Heart right ventricle (tissue), 16 donors: ENCODE data around the gene CAVIN2. TPM values are rescaled to one million over a fixed set of nuclear protein-coding genes. Genes with fewer than 3 reads are reported as not detected.

Experiments
- ATAC-seq, 8 donors: fragments of 200-7000 bp; cut with Tn5 transposase; one replicate each; pipeline ENCODE4 v1.9.1; 2020; ENCODE audit warnings: mild to moderate bottlenecking in 8 of 8, moderate library complexity in 8 of 8, moderate number of reproducible peaks in 1 of 8
- DNase-seq, 2 donors: peaks; one replicate each; pipeline ENCODE4 v3.0.0-alpha.2; 2020
- H3K27ac ChIP-seq, 10 donors: fragments of 200-600 bp; sonication (generic) in 2 of 10; one replicate each; pipeline versions ENCODE4 v1.5.0 to v1.8.0; 2020 to 2022; ENCODE audit warnings: mild to moderate bottlenecking in 3 of 10
- H3K27me3 ChIP-seq, 7 donors: fragments of 200-600 bp; one replicate each; pipeline ENCODE4 v1.8.0; 2021 to 2022; ENCODE audit warnings: mild to moderate bottlenecking in 2 of 7
- H3K36me3 ChIP-seq, 9 donors: fragments of 200-600 bp; sonication (generic) in 1 of 9; one replicate each; pipeline versions ENCODE4 v1.5.0 to v1.8.0; 2020 to 2022; ENCODE audit warnings: mild to moderate bottlenecking in 2 of 9
- H3K4me1 ChIP-seq, 9 donors: fragments of 200-600 bp; sonication (generic) in 1 of 9; one replicate each; pipeline versions ENCODE4 v1.5.0 to v1.8.0; 2020 to 2022; ENCODE audit warnings: mild to moderate bottlenecking in 4 of 9
- H3K4me3 ChIP-seq, 10 donors: fragments of 200-600 bp; sonication (generic) in 2 of 10; one replicate each; pipeline versions ENCODE4 v1.5.0 to v1.8.0; 2020 to 2022; ENCODE audit warnings: mild to moderate bottlenecking in 7 of 10, moderate library complexity in 2 of 10
- H3K9me3 ChIP-seq, 11 donors: fragments of 200-600 bp in 10 of 11; sonication (generic) in 2 of 11; one replicate each; pipeline versions ENCODE4 v1.5.0 to v1.8.0; 2013 to 2022; ENCODE audit warnings: mild to moderate bottlenecking in 2 of 11, control low read depth in 1 of 11, moderate library complexity in 1 of 11
- whole genome bisulfite sequencing, 2 donors: extraction: QIAGEN DNeasy Blood & Tissue Kit; methylation state at CpG; one replicate each; pipeline ENCODE4 v1.1.7; 2013; ENCODE audit warnings: inconsistent platforms in 1 of 2; 5-methylcytosine and 5-hydroxymethylcytosine counted together
- intact Hi-C, 10 donors: fragments of 100-400 bp; cut with DNase I; formaldehyde crosslinking; loops; one replicate each; pipeline versions ENCODE4 v1.11.1 to v1.14.2; 2022
- polyA plus RNA-seq, 2 donors: library from polyadenylated mRNA; stranded (reverse); fragments of 200-250 nt; gene quantifications; one replicate each; pipeline ENCODE4 v1.2.3, GENCODE V29; 2013
- total RNA-seq, 10 donors: library from RNA; stranded (reverse); fragmentation: NEBNext Ultra II Directional in 3 of 10; extraction: Animal tissue kit (Norgen Biotek cat#: 25700) in 3 of 10; gene quantifications; one replicate each; pipeline versions ENCODE4 v1.2.1 to v1.2.4, GENCODE V29; 2021 to 2023
- TF ChIP-seq, protein P1 (sequence below), 9 donors: fragments of 200-600 bp; sonication (generic) in 2 of 9; IDR thresholded peaks; one replicate each; pipeline versions ENCODE4 v1.5.0 to v1.8.0; 2021 to 2022; ENCODE audit warnings: antibody characterized with exemption in 9 of 9, mild to moderate bottlenecking in 5 of 9, moderate library complexity in 1 of 9
- donor health status: Arrhythmogenic right ventricular cardiomyopathy.
- donor health status: ischemic (EF 13 %, LVEDD 7.1; RV severe dilation, severe dysfunction).
- donor health status: healthy with polysubstance abuse.
- donor health status: DM: no; HTN: yes; CAD: no.
- donor health status: DM: no; HTN: no; CAD: no.
- donor health status: ischemic (EF 25% LVEDD 6.9; RV normal size, moderate dysfunction).
- donor health status: ischemic (EF 25% LVEDD 5.7; RV mildly dilated, moderate dysfunction).
- donor health status: healthy.
- donor health status: DM: yes; HTN: yes; CAD: no.
- donor health status: Ischemic cardiomyopathy.
- donor health status: ischemic (EF 35%, LVEDD 5.7; RV mildly dilated, moderate dysfunction).
- donor health status: nonischemic (EF 11% LVEDD 7.7; RV severe dilation, severe dysfunction).
- donor health status: DM: yes; HTN: yes; CAD: no.
- donor health status: PGD.
- donor health status: ischemic (EF 29% LVEDD 5.4; RV normal size, mild dysfunction).
- donor health status: nonischemic (EF 23%, LVEDD 6.1; RV moderate dilation, normal function).

CAVIN2 gene
- total and polyA plus RNA-seq, 12 donors, result 31.5 to 126 (median 91.3) TPM

DNA sequence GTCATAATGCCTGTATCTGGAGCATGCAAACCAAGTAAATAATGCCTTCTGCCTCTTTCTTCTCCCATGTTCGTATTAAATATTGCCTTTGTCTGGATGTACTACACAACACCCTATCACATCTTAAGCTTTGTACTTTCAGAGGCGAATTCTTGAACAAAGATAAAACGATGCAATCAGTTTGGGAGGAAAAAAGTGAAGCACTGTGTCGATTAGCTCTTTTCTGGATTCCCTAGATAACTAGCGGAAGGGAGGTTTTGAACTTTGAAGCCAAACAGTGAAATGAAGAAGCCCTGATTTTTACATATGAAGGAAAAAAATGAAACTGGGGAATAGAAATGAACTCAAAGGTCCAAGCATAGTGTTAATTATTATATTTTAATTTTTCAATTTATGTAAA is 44.7 kb downstream of the CAVIN2 start:
- H3K4me1 ChIP-seq, result no peaks in the 10 kb centered on the region
- H3K9me3 ChIP-seq, result peaks cover 0 to 2% (median 0%) of the 10 kb centered on the region in 11 donors
- ATAC-seq (no peak), DNase-seq (no peak)
- no peak overlapping the region for H3K27ac ChIP-seq
- TF ChIP-seq, protein P1, sequence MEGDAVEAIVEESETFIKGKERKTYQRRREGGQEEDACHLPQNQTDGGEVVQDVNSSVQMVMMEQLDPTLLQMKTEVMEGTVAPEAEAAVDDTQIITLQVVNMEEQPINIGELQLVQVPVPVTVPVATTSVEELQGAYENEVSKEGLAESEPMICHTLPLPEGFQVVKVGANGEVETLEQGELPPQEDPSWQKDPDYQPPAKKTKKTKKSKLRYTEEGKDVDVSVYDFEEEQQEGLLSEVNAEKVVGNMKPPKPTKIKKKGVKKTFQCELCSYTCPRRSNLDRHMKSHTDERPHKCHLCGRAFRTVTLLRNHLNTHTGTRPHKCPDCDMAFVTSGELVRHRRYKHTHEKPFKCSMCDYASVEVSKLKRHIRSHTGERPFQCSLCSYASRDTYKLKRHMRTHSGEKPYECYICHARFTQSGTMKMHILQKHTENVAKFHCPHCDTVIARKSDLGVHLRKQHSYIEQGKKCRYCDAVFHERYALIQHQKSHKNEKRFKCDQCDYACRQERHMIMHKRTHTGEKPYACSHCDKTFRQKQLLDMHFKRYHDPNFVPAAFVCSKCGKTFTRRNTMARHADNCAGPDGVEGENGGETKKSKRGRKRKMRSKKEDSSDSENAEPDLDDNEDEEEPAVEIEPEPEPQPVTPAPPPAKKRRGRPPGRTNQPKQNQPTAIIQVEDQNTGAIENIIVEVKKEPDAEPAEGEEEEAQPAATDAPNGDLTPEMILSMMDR (IDR thresholded peaks at IDR 0.05), result no peak
- intact Hi-C loops, result no loop called here
- H3K36me3 ChIP-seq, result no peaks in the 10 kb centered on the region
- no peak overlapping the region for H3K4me3 ChIP-seq
- H3K27me3 ChIP-seq, result no peaks in the 10 kb centered on the region
- 60 to 62% methylated on average over 5 of the region's 5 CpGs for WGBS, 2 donors

DNA sequence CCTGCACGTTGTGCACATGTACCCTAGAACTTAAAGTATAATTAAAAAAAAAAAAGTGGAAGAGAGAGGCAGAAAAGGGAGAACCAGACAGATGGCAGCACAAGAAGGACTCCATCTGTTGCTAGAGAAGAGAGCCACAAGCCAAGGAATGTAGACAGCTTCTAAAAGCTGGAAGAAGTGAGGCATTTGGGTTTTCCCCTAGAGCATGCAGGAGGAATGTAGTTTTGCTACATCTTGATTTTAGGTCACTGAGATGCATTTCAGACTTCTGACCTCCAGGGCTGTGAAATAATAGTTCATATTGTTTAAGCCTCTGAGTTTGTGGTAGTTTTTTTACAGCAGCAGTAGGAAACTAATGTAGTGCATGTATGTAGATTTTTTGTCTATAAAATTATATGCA is 46.0 kb downstream of the CAVIN2 start:
- intact Hi-C loops, result no loop called here
- no peak overlapping the region for H3K27ac ChIP-seq
- no peaks in the 10 kb centered on the region for H3K4me1 ChIP-seq
- H3K27me3 ChIP-seq, result no peaks in the 10 kb centered on the region
- peaks cover 0 to 2% (median 0%) of the 10 kb centered on the region in 11 donors for H3K9me3 ChIP-seq
- ATAC-seq, result no peak
- no peak for DNase-seq
- TF ChIP-seq, protein P1 (IDR thresholded peaks at IDR 0.05), result no peak
- no peaks in the 10 kb centered on the region for H3K36me3 ChIP-seq
- 100% methylated on average over 1 of the region's 1 CpG for WGBS, 2 donors
- H3K4me3 ChIP-seq, result no peak overlapping the region

DNA sequence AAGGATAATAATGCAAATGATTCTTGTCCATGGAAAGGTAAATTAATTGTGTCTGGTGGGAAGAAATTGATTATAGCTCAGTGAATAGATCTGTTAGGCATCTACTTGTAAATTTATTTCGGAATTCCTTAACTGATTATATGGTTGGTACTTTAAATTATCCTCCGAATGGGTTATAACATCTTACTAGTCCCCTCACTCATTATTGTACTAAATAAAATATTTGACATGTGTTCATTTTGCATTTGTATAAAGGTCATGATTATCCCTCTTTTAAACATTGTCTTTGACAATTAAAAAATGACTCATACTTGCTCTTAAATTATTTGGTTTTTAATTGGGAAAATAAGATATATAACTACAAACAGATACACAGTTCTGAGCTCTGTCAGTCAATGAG is 47.4 kb downstream of the CAVIN2 start:
- H3K9me3 ChIP-seq, result peaks cover 0 to 2% (median 0%) of the 10 kb centered on the region in 11 donors
- no peak for DNase-seq
- ATAC-seq, result no peak
- 93 to 95% methylated on average over 2 of the region's 2 CpGs for WGBS, 2 donors
- H3K27ac ChIP-seq, result no peak overlapping the region
- no peak overlapping the region for H3K4me3 ChIP-seq
- intact Hi-C loops, result loop anchor here in 1 of 10 donors (10.0 kb wide), 1 partner anchor 235 kb away; no protein-coding TSS in a partner anchor
- H3K27me3 ChIP-seq, result no peaks in the 10 kb centered on the region
- H3K4me1 ChIP-seq, result no peaks in the 10 kb centered on the region
- TF ChIP-seq, protein P1 (IDR thresholded peaks at IDR 0.05), result no peak
- no peaks in the 10 kb centered on the region for H3K36me3 ChIP-seq

DNA sequence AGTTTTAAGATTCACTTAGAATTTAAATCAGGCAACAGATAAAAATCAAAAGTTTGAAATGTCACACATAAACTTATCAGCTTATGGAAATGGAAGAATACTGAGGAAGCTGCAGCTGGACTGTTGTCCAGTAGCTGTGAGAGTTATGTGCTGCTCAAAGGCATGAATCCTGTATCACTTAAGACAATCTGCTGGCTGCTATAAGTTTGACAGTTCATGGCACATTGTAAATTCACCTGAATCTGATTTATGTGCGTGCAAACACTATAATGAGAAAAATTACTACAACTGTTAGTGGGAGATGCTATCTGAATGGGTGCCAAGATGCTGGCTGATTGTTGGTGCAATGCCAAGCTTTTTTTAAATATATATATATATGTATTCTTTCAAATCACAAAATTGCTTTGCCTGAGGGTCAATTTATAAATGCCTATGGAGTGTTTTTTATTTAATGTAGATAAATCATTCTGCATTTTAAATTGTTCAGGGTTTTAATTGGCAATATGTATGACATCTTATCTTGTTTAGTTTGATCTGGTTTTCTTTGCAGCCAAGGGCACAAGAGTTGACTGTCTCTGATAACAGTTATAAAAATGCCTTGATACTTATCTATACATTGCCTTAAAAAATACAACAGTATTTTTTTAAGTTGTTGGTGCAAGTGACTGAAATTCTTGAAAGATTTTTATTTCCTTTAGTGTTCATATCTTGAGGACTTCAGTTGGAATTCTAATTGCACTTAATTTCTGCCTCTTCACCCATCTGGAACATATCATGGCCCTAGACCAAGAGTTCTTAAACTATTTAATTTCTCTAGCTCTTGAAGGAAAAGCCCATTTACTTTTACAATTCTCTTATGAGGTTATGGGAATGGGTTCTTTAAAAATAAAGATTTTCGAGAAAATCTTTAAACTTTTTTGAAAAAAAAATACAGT is 48.7 kb downstream of the CAVIN2 start:
- peaks cover 0 to 6% (median 0%) of the 10 kb centered on the region in 7 donors for H3K27me3 ChIP-seq
- H3K27ac ChIP-seq, result no peak overlapping the region
- TF ChIP-seq, protein P1 (IDR thresholded peaks at IDR 0.05), result no peak
- DNase-seq (no peak), ATAC-seq (no peak)
- H3K4me1 ChIP-seq, result no peaks in the 10 kb centered on the region
- 74 to 76% methylated on average over 2 of the region's 2 CpGs for WGBS, 2 donors
- no peak overlapping the region for H3K4me3 ChIP-seq
- H3K9me3 ChIP-seq, result peaks cover 0 to 2% (median 0%) of the 10 kb centered on the region in 11 donors
- intact Hi-C loops, result loop anchor here in 1 of 10 donors (10.0 kb wide), 1 partner anchor 233 kb away; no protein-coding TSS in a partner anchor
- no peaks in the 10 kb centered on the region for H3K36me3 ChIP-seq
